GM12873 (cell line): ENCODE data around the gene KRTAP10-7.

Experiments used
- CTCF ChIP-seq: IDR thresholded peaks from 2 replicates; pipeline ENCODE4 v1.5.1; 2012; ENCODE audit warnings: low read depth, mild to moderate bottlenecking, moderate library complexity, low read length, control low read depth; ENCODE audit not compliant: insufficient read depth; ENCODE audit errors: missing control alignments

Gene KRTAP10-7

GRCh38 chr21:44589586-44590305 lies 10.7 kb upstream of the KRTAP10-7 start:
- TF ChIP-seq CTCF: no peak

- no peak for TF ChIP-seq CTCF
Observed at GRCh38 chr21:44590311-44590721, 10.1 kb upstream of the KRTAP10-7 start.

GRCh38 chr21:44592446-44593311 lies 7.7 kb upstream of the KRTAP10-7 start, which contains the start of gene KRTAP10-6:
Gene KRTAP10-6, minus strand, starts transcription at chr21:44592505. Its CDS starts 21 bp downstream, at chr21:44592484.
- no peak for TF ChIP-seq CTCF

- no peak for TF ChIP-seq CTCF
Observed at GRCh38 chr21:44593598-44594405, 6.6 kb upstream of the KRTAP10-7 start.

- no peak for TF ChIP-seq CTCF
Observed at GRCh38 chr21:44594406-44594916, 5.9 kb upstream of the KRTAP10-7 start.

- no peak for TF ChIP-seq CTCF
Observed at GRCh38 chr21:44595524-44595923, 4.9 kb upstream of the KRTAP10-7 start.
